Activated naive CD8-positive, alpha-beta T cell treated with anti-CD3 and anti-CD28 coated beads, Interleukin-2, amount 50 U/mL, for 16 hours (primary cell): Measurements from ENCODE around the gene TBCK.
A peak's percentile ranks its signal among the peaks of the same experiment; 100 is the strongest.

Source experiments
- DNase-seq: peaks from one replicate; pipeline ENCODE4 v3.0.0-alpha.2; 2020; ENCODE audit warnings: low read depth, low spot score

TBCK gene

DNA sequence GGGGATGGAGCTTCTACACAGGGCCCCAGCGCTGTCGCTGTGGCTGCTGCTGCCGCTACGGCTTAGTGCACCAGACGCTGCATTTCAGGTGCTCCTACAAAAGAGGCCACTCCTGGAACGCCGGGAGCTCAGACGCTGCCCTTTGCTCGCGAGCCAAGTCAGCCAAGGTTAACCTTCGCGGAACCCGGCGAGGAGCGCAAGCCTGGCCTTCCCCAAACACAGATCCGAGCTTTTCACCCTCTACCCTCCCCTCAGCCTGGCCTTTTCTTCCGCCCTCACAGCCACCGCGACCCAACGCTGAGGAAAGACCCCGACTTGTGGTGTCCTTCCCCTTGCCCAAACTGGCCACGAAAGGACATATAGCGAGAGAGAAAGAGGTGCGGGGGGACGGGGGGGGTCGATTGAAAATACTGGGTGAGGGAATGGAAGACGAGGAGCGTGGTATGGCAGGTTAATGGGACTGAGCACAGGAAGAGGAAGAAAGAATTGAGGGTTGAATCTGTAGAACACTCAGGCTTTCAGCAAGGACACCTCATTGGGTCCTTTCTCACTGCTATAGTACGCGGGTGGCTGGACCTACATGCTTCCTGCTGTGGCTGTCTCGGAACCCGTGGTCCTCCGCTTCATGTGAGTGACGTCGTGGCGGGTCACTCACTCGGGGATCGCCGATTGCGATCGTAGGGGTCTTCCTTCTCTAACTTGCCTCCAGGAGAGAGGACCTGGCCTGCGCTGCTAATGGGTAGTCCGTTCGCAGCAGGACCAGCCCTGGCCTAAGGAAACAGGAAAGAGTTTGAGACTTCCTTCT is at the start of gene TBCK, which contains the start of gene AIMP1:
Gene TBCK, minus strand, starts transcription at position 242 of the 805 bp plus-strand sequence. CDS start 7,249 bp downstream, outside the sequence.
Gene AIMP1, plus strand, starts transcription at position 583 of the 805 bp plus-strand sequence. CDS start 8,460 bp downstream, outside the sequence.
- peak; percentile 73 for DNase-seq

- no peak for DNase-seq
These were observed 49.6 kb upstream of the TBCK start for GRCh38 chr4:106365613-106366012.

GRCh38 chr4:106364282-106364681 is 48.3 kb upstream of the TBCK start:
- DNase-seq, result no peak

GRCh38 chr4:106362086-106362825 is 46.2 kb upstream of the TBCK start:
- no peak for DNase-seq

DNA sequence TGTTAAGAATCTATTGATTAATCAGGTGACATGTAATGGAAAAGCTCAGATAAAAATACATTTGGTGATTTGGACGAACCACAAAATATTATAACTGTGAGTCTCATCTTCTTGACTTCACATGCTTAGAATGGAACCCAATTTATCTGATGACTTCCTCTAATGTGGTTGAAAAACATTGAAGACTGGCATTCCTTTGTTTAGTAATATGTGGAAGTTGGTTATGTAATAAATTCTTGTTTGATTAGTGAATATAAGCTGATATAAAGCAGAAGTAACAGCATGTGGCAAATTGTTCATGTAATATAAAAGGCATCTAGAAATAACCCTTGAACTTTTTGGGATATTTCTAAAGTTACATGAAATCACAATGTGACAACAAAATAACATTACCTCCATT is 42.9 kb upstream of the TBCK start:
- no peak for DNase-seq

GRCh38 chr4:106355193-106355592 is 39.2 kb upstream of the TBCK start:
- no peak for DNase-seq

DNA sequence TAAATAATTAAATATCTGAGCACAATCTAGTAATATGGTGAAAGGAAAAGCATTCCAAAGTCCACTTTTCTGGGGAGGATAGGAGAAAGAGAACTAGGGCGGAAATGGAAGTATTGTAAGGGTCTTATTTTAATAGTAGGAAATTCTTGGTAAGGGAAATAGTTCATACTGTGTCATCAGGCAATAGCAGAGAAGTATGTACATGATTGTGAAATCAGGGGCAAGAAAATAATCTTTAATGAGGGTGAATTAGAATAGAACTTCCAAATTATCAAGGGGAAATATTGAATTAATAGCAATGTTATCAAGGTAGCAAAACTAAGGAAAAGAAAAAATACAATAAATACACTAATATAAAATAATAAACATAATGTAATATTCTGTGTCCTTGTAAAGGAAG is 37.8 kb upstream of the TBCK start:
- no peak for DNase-seq

DNA sequence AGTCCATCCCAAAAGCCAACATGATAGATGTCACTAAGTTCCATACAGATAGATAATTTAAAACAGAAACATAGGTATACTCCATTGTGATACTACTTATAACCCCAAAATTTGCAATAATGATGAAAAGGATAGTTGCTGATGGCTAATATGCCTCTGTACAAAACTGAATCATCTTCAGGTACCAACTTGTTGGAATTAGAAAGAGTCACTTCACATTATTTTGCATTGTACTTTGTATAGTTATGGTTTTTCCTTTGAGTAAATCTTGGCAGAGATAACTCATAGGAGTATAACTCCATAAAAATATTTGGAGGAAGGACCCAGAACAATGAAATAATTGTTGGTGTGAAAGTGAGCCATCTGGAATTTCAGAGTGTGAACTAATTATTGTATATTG is 35.0 kb upstream of the TBCK start:
- no peak for DNase-seq

GRCh38 chr4:106347167-106347566 is 31.2 kb upstream of the TBCK start:
- DNase-seq, result no peak

- DNase-seq, result no peak
These were observed 28.6 kb upstream of the TBCK start for GRCh38 chr4:106344647-106344970.

GRCh38 chr4:106343865-106344646 is 28.0 kb upstream of the TBCK start:
- DNase-seq, result no peak

DNA sequence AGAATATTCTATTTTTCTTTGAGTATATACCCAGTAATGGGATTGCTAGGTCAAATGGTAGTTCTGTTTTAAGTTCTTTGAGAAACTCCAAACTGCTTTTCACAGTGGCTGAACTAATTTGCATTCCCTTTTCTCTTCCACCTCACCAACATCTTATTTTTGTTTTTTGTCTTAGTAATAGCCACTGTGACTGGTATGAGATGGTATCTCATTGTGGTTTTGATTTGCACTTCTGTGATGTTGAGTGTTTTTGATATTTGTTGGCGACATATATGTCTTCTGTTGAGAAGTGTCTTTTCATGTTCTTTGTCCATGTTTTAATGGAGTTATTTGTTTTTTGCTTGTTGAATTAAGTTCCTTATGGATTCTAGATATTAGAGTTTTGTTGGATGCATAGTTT is 24.8 kb upstream of the TBCK start:
- DNase-seq, result no peak

DNA sequence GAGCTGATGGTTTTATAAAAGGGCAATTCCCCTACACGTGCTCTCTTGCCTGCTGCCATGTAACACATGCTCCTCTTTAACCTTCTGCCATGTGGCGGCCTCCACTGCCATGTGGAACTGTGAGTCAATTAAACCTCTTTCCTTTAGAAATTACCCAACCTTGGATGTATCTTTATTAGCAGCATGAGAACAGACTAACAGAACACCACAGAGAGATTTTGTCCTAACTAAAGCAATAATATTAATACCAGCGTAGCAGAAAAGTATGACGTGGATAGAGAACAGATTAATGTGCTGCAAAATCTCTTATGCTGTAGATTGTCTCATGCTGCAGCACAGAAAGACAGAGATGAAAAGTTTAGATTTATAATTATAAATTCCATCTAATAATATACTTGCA is 23.4 kb upstream of the TBCK start:
- DNase-seq, result no peak

DNA sequence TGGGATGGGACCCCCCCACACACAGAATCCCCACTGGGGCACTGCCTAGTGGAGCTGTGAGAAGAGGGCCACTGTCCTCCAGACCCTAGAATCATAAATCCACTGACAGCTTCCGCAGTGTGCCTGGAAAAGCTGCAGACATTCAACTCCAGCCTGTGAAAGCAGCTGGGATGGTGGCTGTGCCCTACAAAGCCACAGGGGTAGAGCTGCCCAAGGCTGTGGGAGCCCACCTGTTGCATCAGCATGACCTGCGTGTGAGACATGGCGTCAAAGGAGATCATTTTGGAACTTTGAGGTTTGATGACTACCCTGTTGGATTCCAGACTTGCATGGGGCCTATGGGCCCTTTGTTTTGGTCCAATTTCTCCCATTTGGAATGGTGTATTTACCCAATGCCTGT is 22.7 kb upstream of the TBCK start:
- no peak for DNase-seq

- no peak for DNase-seq
These were observed 21.9 kb upstream of the TBCK start for GRCh38 chr4:106337916-106338315.

DNA sequence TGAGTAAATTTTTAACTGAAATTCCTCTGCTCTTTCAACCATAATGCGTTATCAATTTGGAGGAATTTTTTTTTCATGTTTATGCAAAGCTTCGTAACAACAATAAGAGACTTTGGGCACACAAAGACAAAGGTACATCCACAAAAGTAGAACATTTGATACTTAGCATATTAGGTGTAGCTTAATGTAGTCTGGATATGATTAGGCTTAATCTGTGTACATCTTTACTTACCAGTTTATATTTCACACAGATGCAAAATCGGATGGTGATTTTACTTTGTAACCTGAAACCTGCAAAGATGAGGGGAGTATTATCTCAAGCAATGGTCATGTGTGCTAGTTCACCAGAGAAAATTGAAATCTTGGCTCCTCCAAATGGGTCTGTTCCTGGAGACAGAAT is 20.6 kb upstream of the TBCK start:
- DNase-seq, result no peak

DNA sequence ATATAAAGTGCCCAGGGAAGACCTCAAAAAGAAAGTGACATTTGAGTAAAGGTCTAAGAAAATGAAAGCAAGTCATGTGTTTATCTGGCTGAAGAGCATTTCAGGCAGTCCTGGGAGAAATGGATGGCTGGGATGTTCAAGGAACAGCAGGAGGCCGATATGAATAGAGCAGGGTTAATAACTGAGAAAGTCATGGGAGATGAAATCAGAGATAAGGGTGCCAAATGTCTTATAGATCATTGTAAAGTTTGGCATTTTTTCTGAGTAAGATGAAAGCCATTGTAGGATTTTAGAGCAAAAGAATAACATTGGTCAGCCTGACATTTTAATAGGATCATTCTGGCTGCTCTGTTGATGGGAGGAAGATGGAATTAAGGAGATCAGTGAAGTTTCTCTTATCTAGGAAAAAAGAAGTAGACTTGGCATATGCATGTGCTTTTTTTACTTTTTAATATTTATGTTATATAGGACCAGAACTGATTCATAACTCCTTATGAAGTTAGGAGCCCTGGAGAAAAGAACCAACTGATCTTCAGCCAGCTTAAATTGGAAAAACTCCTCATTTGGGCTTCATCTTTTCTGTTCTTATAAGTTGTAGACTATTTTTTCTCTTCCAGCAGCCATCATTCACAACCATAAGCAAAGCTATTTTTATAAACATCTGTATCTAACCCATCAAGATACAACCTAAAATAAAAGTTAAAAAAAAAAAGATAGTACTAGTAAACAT is 18.9 kb upstream of the TBCK start:
- DNase-seq, result no peak

- no peak for DNase-seq
These were observed 17.2 kb upstream of the TBCK start for GRCh38 chr4:106333186-106333585.

DNA sequence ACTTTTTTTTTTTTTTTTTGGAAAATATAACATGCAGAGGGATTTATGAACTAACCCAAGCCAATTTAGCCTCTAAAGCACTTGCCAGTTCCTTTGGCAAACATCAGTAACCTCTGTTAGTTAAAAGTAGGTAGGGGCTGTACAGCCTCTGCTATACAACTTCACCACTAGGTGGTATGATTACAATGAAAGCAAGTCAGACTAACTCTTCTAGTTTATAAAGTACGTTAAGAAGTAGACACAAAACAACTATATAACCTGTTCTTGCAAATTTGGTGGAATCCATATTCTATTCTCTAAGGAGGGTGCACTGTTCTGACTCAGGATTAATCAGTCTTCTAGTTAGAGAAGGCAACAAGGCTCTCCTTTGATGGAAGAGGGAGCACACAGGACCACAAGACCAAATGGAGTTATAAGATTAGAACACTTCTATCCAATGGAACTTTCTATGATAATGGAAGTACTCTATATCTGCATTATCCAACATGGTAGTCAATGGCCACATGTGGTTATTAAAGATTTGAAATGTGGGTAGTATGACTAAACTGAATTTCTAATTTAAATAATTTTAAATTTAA is 13.1 kb upstream of the TBCK start:
- no peak for DNase-seq

DNA sequence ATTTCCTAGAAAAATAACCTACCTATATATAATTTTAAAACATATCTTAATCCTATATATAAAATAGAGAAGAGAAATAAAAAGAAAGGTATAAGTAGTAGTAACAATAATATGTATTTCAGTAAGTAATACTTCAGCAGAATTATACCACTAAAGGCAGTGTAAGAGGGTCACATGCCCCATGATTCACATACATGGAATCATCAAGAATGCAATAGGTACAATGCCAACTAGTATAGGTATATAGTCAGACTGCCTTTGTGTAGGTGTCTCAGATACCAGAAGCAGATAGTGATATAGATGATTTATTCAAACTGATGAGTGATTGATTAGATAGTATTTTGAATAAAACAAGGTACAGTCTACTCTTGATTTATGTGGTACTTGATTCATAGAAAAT is 9.8 kb upstream of the TBCK start:
- DNase-seq, result no peak

GRCh38 chr4:106323119-106323518 is 7.1 kb upstream of the TBCK start:
- no peak for DNase-seq
